H1 (cell line): ENCODE results near the gene LGALS1. TPM values are rescaled to one million over a fixed set of nuclear protein-coding genes. Genes with fewer than 3 reads are reported as not detected.

Experiments
- ASH2L ChIP-seq: fragments of 200-600, 300-600 bp; sonication (generic); IDR thresholded peaks from one replicate; pipeline ENCODE4 v1.7.1; 2017; ENCODE audit warnings: low read length
- EZH2 ChIP-seq: fragments of 200-600 bp; sonication (generic); IDR thresholded peaks from 2 replicates; pipeline ENCODE4 v1.7.1; 2012; ENCODE audit warnings: low read depth, mild to moderate bottlenecking, moderate library complexity, low read length, inconsistent platforms; ENCODE audit not compliant: severe bottlenecking
- KDM1A ChIP-seq: fragments of 200-600, 300-600 bp; sonication (generic); IDR thresholded peaks from 2 replicates; pipeline ENCODE4 v1.7.1; 2016; ENCODE audit warnings: mild to moderate bottlenecking, low read length, borderline replicate concordance
- POLR2A ChIP-seq, 2 experiments: IDR thresholded peaks; 1 replicate in 1 of 2; 2 replicates in 1 of 2; pipeline ENCODE4 v1.6.1; 2011; ENCODE audit warnings: low read depth in 2 of 2, low read length in 2 of 2, mild to moderate bottlenecking in 2 of 2; ENCODE audit errors: control extremely low read depth in 1 of 2
- RNF2 ChIP-seq: fragments of 200-900, 300-1000 bp; sonication (generic); IDR thresholded peaks from 2 replicates; pipeline ENCODE4 v1.7.1; 2016; ENCODE audit warnings: borderline replicate concordance, low read depth, mild to moderate bottlenecking, antibody characterized with exemption, low read length; ENCODE audit not compliant: poor library complexity, severe bottlenecking; ENCODE audit errors: missing control alignments
- YY1 ChIP-seq: IDR thresholded peaks from 2 replicates; pipeline ENCODE4 v1.6.1; 2011; ENCODE audit warnings: low read depth, mild to moderate bottlenecking, low read length
- polyA plus RNA-seq, 7 experiments: library from polyadenylated mRNA; depleted of rRNA in 3 of 7; stranded (reverse) in 5 of 7; unstranded in 2 of 7; fragments of >200 nt in 5 of 7; fragments of 200-250 nt in 2 of 7; gene quantifications; 1 replicate in 5 of 7; 2 replicates in 1 of 7; 4 replicates in 1 of 7; pipeline versions ENCODE4 v1.2.1 to v1.2.3, GENCODE V29; 2011 to 2013; ENCODE audit warnings: missing spikeins in 2 of 7, mixed read lengths in 2 of 7
- total RNA-seq: library from RNA; stranded (reverse); fragmentation: NEBNext Ultra II Directional; extraction: Animal tissue kit (Norgen Biotek cat#: 25700); gene quantifications from 2 replicates; pipeline ENCODE4 v1.2.1, GENCODE V29; 2021
- TF ChIP-seq, protein P1 (sequence below): IDR thresholded peaks from 2 replicates; pipeline ENCODE4 v1.6.1; 2011; ENCODE audit warnings: low read length, improper control_type of control experiment
- TF ChIP-seq, protein P2 (sequence below): IDR thresholded peaks from 2 replicates; pipeline ENCODE4 v1.6.1; 2012; ENCODE audit warnings: inconsistent platforms

Gene LGALS1
- total and polyA plus RNA-seq, 2 of the 8 experiments (the other 6 are each of a cell fraction or from before 2014, with no cell fraction given) = 12.0 to 92.4 TPM

DNA sequence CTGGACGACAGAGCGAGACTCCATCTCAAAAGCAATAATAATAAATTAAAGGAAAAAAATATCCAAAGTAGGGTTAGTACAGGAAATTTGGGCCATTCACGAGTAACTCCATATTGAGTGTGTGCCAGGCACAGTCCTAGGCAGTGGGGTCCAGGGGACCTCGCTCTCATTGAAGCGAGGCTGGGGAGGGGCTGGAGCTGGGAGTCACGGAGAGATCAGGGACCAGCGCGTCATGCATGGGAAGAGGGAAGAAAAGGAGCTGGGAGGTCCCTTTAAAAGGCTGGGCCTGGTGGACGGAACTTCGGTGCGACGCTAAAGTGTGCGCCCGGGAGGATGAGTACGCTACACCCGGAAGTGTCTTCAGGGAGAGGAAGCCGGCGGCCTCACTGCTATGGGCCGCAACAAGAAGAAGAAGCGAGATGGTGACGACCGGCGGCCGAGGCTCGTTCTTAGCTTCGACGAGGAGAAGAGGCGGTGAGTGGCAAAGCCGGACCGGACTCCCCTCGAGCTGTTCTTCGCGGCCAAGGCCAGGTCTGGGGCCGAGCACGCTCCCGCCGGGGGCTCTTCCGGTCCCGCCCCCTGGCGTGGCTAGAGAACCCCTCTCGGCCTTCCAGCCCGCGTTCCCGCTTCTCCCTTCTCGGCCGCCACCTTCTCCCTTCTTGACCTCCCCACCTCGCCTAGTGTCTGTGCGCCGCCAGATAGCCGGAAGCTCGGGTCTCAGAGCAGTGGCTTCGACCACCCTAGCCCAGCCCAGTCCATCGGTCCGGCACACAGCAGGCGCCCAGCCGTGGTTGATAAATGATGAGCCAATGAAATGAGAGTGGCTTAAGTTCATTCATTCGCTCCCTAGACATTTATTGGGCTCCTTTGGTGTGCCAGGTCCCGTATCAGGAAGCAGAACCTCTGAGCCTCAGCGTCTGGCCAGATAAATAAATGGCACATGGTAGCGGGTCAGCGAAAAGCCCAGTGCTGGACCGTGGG, 10.9 kb downstream of the LGALS1 start, which contains the start of gene NOL12 (continued):
- TF ChIP-seq RNF2 (no peak), ASH2L (peak; percentile 99), POLR2A (IDR thresholded peaks at IDR 0.05; ENCODE audit: control extremely low read depth in 1 of 2, low read depth in 2 of 2, low read length in 2 of 2) (peak in 1 of 2 experiments; percentile 88; a peak in 2 of 3 replicates), EZH2 (no peak), YY1 (no peak), KDM1A (0 out of 2 replicates have a peak, but pooled peaks have one; percentile 38)
- TF ChIP-seq, protein P1, sequence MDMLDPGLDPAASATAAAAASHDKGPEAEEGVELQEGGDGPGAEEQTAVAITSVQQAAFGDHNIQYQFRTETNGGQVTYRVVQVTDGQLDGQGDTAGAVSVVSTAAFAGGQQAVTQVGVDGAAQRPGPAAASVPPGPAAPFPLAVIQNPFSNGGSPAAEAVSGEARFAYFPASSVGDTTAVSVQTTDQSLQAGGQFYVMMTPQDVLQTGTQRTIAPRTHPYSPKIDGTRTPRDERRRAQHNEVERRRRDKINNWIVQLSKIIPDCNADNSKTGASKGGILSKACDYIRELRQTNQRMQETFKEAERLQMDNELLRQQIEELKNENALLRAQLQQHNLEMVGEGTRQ = no peak
- TF ChIP-seq, protein P2, sequence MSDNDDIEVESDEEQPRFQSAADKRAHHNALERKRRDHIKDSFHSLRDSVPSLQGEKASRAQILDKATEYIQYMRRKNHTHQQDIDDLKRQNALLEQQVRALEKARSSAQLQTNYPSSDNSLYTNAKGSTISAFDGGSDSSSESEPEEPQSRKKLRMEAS = peak; percentile 72
